Measurements from ENCODE around the gene EYA2. TPM values are rescaled to one million over a fixed set of nuclear protein-coding genes. Genes with fewer than 3 reads are reported as not detected.

The EYA2 gene
- polyA plus RNA-seq, 3 donors = 0.04 to 0.16 TPM; not detected in 1

DNA sequence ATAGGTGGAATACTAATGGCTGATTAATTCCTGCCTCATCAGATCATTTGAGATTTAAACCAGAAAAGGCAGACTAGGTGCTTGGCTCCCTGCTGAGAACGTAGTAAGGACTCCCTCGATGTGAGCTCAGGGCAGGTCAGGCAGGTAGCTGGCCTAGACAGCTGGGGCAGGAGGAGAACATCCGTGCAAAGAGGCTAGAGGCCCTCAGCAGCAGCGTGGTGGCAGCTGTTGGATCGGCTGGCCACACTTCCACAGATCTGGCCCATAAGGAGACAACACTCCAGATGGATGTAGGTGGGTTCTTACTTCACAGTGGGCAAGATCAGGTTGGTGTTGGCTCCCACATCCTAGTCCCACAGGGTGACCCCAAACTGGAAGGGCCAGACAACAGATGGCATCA lies 38.5 kb downstream of the EYA2 start:
- no peaks in the 10 kb centered on the region for H3K4me1 Mint-ChIP-seq
- Histone ChIP-seq H4K20me1 (ENCODE audit: insufficient read depth, low read length) (no peaks in the 10 kb centered on the region), H3K27ac (ENCODE audit: low read depth in 1 of 2, low read length in 2 of 2) (no peak overlapping the region), H3K36me3 (replicated peaks in 1 of 2; ENCODE audit: control insufficient read depth in 1 of 2, insufficient read depth in 2 of 2, low read length in 2 of 2) (no peaks in the 10 kb centered on the region), H3K9me3 (replicated peaks in 1 of 2; ENCODE audit: control insufficient read depth in 1 of 2, insufficient read depth in 1 of 2, low read length in 2 of 2) (no peaks in the 10 kb centered on the region), H3K27me3 (ENCODE audit: control insufficient read depth in 2 of 2, insufficient read depth in 2 of 2, low read length in 2 of 2) (no peaks in the 10 kb centered on the region), H3K79me2 (ENCODE audit: insufficient read depth, low read length) (no peaks in the 10 kb centered on the region), H3K4me1 (ENCODE audit: control insufficient read depth in 1 of 2, insufficient read depth in 2 of 2, low read length in 2 of 2) (no peaks in the 10 kb centered on the region), H3K4me3 (replicated peaks in 1 of 3; ENCODE audit: low read depth in 2 of 3, low read length in 3 of 3) (no peak overlapping the region), H3K9ac (ENCODE audit: insufficient read depth, low read length, poor library complexity, severe bottlenecking) (no peak overlapping the region), H2AFZ (ENCODE audit: insufficient read depth, low read depth, low read length, poor library complexity, severe bottlenecking) (no peak overlapping the region), H3K4me2 (replicated peaks; ENCODE audit: extremely low read depth, low read length, poor library complexity, severe bottlenecking) (no peak overlapping the region)
- H3K27ac Mint-ChIP-seq = no peak overlapping the region
- no peak overlapping the region for H3K4me3 Mint-ChIP-seq
- H3K9me3 Mint-ChIP-seq = peaks cover 0 to 2% (median 0%) of the 10 kb centered on the region in 7 donors
- intact Hi-C loops (cut with micrococcal nuclease) = no loop called here
- no peak for DNase-seq
- WGBS (ENCODE audit: insufficient coverage) = 81% methylated on average over 4 of the region's 5 CpGs
- H3K36me3 Mint-ChIP-seq = no peaks in the 10 kb centered on the region
- H3K27me3 Mint-ChIP-seq (ENCODE audit: low read depth in 3 of 3) = peaks cover 4 to 16% (median 7%) of the 10 kb centered on the region in 3 donors
- TF ChIP-seq, protein P1, sequence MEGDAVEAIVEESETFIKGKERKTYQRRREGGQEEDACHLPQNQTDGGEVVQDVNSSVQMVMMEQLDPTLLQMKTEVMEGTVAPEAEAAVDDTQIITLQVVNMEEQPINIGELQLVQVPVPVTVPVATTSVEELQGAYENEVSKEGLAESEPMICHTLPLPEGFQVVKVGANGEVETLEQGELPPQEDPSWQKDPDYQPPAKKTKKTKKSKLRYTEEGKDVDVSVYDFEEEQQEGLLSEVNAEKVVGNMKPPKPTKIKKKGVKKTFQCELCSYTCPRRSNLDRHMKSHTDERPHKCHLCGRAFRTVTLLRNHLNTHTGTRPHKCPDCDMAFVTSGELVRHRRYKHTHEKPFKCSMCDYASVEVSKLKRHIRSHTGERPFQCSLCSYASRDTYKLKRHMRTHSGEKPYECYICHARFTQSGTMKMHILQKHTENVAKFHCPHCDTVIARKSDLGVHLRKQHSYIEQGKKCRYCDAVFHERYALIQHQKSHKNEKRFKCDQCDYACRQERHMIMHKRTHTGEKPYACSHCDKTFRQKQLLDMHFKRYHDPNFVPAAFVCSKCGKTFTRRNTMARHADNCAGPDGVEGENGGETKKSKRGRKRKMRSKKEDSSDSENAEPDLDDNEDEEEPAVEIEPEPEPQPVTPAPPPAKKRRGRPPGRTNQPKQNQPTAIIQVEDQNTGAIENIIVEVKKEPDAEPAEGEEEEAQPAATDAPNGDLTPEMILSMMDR (IDR thresholded peaks at IDR 0.05) = no peak

DNA sequence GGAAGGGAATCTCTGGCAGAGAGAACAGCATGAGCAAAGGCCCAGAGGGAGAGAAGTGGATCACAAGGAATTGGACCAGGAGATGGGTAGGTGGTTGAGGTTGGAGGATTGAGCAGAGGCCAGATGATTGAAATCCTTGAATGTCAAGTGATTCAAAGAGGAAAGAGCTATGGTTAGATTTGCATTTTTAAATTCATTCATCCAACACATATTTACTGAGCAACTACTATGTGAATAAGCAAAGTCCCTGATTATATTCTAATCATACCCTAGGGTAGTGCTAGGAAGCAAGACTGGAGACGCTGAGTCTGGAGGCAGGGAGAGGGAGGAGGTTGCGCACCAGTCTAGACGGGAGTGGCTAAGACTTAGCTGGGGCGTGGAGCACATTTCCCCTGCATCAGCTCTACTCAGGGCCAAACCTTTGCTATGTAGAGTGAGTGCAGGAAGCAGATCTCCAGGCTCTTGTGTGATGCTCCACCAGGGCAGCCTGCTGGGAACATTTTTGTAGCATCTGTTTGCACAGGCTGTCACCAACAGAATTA lies 40.2 kb downstream of the EYA2 start:
- Histone ChIP-seq H3K36me3 (replicated peaks in 1 of 2; ENCODE audit: control insufficient read depth in 1 of 2, insufficient read depth in 2 of 2, low read length in 2 of 2) (no peaks in the 10 kb centered on the region), H3K4me1 (ENCODE audit: control insufficient read depth in 1 of 2, insufficient read depth in 2 of 2, low read length in 2 of 2) (no peaks in the 10 kb centered on the region), H3K4me3 (replicated peaks in 1 of 3; ENCODE audit: low read depth in 2 of 3, low read length in 3 of 3) (no peak overlapping the region), H3K4me2 (replicated peaks; ENCODE audit: extremely low read depth, low read length, poor library complexity, severe bottlenecking) (no peak overlapping the region), H4K20me1 (ENCODE audit: insufficient read depth, low read length) (no peaks in the 10 kb centered on the region), H2AFZ (ENCODE audit: insufficient read depth, low read depth, low read length, poor library complexity, severe bottlenecking) (no peak overlapping the region), H3K9ac (ENCODE audit: insufficient read depth, low read length, poor library complexity, severe bottlenecking) (no peak overlapping the region), H3K9me3 (replicated peaks in 1 of 2; ENCODE audit: control insufficient read depth in 1 of 2, insufficient read depth in 1 of 2, low read length in 2 of 2) (no peaks in the 10 kb centered on the region), H3K27me3 (ENCODE audit: control insufficient read depth in 2 of 2, insufficient read depth in 2 of 2, low read length in 2 of 2) (no peaks in the 10 kb centered on the region), H3K79me2 (ENCODE audit: insufficient read depth, low read length) (no peaks in the 10 kb centered on the region), H3K27ac (ENCODE audit: low read depth in 1 of 2, low read length in 2 of 2) (no peak overlapping the region)
- 85% methylated on average over 3 of the region's 4 CpGs for WGBS (ENCODE audit: insufficient coverage)
- Mint-ChIP-seq H3K36me3 (no peaks in the 10 kb centered on the region), H3K27ac (no peak overlapping the region), H3K27me3 (ENCODE audit: low read depth in 3 of 3) (peaks cover 4 to 7% (median 6%) of the 10 kb centered on the region in 3 donors), H3K4me3 (no peak overlapping the region), H3K9me3 (peaks cover 0 to 3% (median 0%) of the 10 kb centered on the region in 7 donors), H3K4me1 (no peaks in the 10 kb centered on the region)
- DNase-seq = no peak
- TF ChIP-seq, protein P1 (IDR thresholded peaks at IDR 0.05) = no peak
- intact Hi-C loops (cut with micrococcal nuclease) = no loop called here

All from CD14-positive monocyte (primary cell).